COR-L47 (cell line): ENCODE data around the gene UNC5CL.

ENCODE experiments used
- DNase-seq: peaks from one replicate; lab custom pipeline; 2025; lab: John Stamatoyannopoulos, UW

Gene UNC5CL

GRCh38 chr6:41062056-41062455, 23.0 kb upstream of the UNC5CL start:
- DNase-seq: no peak

GRCh38 chr6:41061196-41061726, 22.2 kb upstream of the UNC5CL start:
- DNase-seq: no peak

- DNase-seq: no peak
Observed at GRCh38 chr6:41059556-41059955, 20.5 kb upstream of the UNC5CL start.

GRCh38 chr6:41058783-41059181, 19.8 kb upstream of the UNC5CL start:
- no peak for DNase-seq

- DNase-seq: no peak
Observed at GRCh38 chr6:41056768-41057490, 17.9 kb upstream of the UNC5CL start.

- DNase-seq: no peak
Observed at GRCh38 chr6:41055149-41055548, 16.1 kb upstream of the UNC5CL start.

GRCh38 chr6:41054511-41054910, 15.5 kb upstream of the UNC5CL start:
- DNase-seq: no peak

- DNase-seq: no peak
Observed at GRCh38 chr6:41053041-41053440, 14.0 kb upstream of the UNC5CL start, which contains the start of gene APOBEC2. Gene APOBEC2 (plus strand): TSS chr6:41053202. CDS start chr6:41053348, 146 bp downstream.

- DNase-seq: no peak
Observed at GRCh38 chr6:41051873-41052272, 12.9 kb upstream of the UNC5CL start.

- no peak for DNase-seq
Observed at GRCh38 chr6:41050536-41050935, 11.5 kb upstream of the UNC5CL start.

- no peak for DNase-seq
Observed at GRCh38 chr6:41049955-41050354, 10.9 kb upstream of the UNC5CL start.

GRCh38 chr6:41049521-41049920, 10.5 kb upstream of the UNC5CL start:
- no peak for DNase-seq

GRCh38 chr6:41047745-41048732, 9.0 kb upstream of the UNC5CL start:
- no peak for DNase-seq

- DNase-seq: no peak
Observed at GRCh38 chr6:41047306-41047705, 8.3 kb upstream of the UNC5CL start.

GRCh38 chr6:41046084-41046483, 7.1 kb upstream of the UNC5CL start:
- DNase-seq: no peak

GRCh38 chr6:41045664-41046063, 6.6 kb upstream of the UNC5CL start:
- DNase-seq: no peak

GRCh38 chr6:41043151-41043550, 4.1 kb upstream of the UNC5CL start:
- no peak for DNase-seq

GRCh38 chr6:41042226-41043055, 3.4 kb upstream of the UNC5CL start, which contains the start of gene TSPO2:
Gene TSPO2 (plus strand): TSS chr6:41042467. CDS start chr6:41042986, 519 bp downstream.
- no peak for DNase-seq

- DNase-seq: no peak
Observed at GRCh38 chr6:41040940-41041536, 2.0 kb upstream of the UNC5CL start.

GRCh38 chr6:41040101-41040939, 1.3 kb upstream of the UNC5CL start:
- no peak for DNase-seq
